Adrenal gland (tissue), 12 donors: ENCODE data around the gene ELOA. TPM values are rescaled to one million over a fixed set of nuclear protein-coding genes. Genes with fewer than 3 reads are reported as not detected.

Source experiments
- DNase-seq, 7 donors: peaks; one replicate each; pipeline ENCODE4 v3.0.0-alpha.2; 2019 to 2020
- H3K27ac ChIP-seq, 5 donors: fragments of 200-600 bp; sonication (generic) in 4 of 5; 1 replicate in 3 of 5; 2 replicates in 2 of 5; pipeline versions ENCODE4 v1.5.1 to v1.8.0; 2016 to 2020; ENCODE audit warnings: mild to moderate bottlenecking in 1 of 5
- H3K27me3 ChIP-seq: fragments of 200-600 bp; 2 replicates; pipeline ENCODE4 v1.8.0; 2021
- H3K36me3 ChIP-seq, 2 donors: fragments of 200-600 bp; replicated peaks in 1 of 2; 1 replicate in 1 of 2; 2 replicates in 1 of 2; pipeline versions ENCODE4 v1.5.1 to v1.8.0; 2018 to 2022
- H3K4me1 ChIP-seq, 2 donors: fragments of 200-600 bp; replicated peaks in 1 of 2; 1 replicate in 1 of 2; 2 replicates in 1 of 2; pipeline versions ENCODE4 v1.5.1 to v1.8.0; 2018 to 2021
- H3K4me3 ChIP-seq, 4 donors: fragments of 200-600 bp; sonication (generic) in 3 of 4; one replicate each; pipeline ENCODE4 v1.5.1; 2016 to 2018
- H3K9me3 ChIP-seq, 3 donors: fragments of 200-600 bp; sonication (generic) in 1 of 3; replicated peaks in 1 of 3; 1 replicate in 2 of 3; 2 replicates in 1 of 3; pipeline versions ENCODE4 v1.5.1 to v1.8.0; 2016 to 2021
- CTCF ChIP-seq, 6 experiments: fragments of 450-650 bp in 4 of 6; fragments of 200-600 bp in 2 of 6; sonication (generic) in 1 of 6; IDR thresholded peaks; 1 replicate in 5 of 6; 2 replicates in 1 of 6; pipeline versions ENCODE4 v1.5.1 to v1.8.0; 2016 to 2021; ENCODE audit warnings: antibody characterized with exemption in 6 of 6, mild to moderate bottlenecking in 2 of 6, moderate library complexity in 1 of 6
- POLR2A ChIP-seq, 2 donors: fragments of 450-650 bp; IDR thresholded peaks; one replicate each; pipeline ENCODE4 v1.6.1; 2017; ENCODE audit warnings: antibody characterized with exemption in 2 of 2, mild to moderate bottlenecking in 2 of 2, moderate library complexity in 1 of 2
- WGBS, 4 donors: extraction: QIAGEN DNeasy Blood & Tissue Kit in 2 of 4; methylation state at CpG; one replicate each; pipeline versions ENCODE4 v1.1.5 to v1.1.7; 2013 to 2017; 5-methylcytosine and 5-hydroxymethylcytosine counted together
- intact Hi-C, 2 donors: fragments of 100-400 bp; cut with DNase I; formaldehyde crosslinking; loops; one replicate each; pipeline versions ENCODE4 v1.14.1 to v1.15.0; 2022 to 2023
- polyA plus RNA-seq, 3 donors: library from polyadenylated mRNA; stranded (reverse); fragments of 200-250 nt in 2 of 3; fragments of 350-450 nt in 1 of 3; fragmentation: Illumina TruSeq in 1 of 3; extraction: RNeasy Lipid Tissue Mini Kit (QIAGEN cat#74804) in 1 of 3; gene quantifications; one replicate each; pipeline ENCODE4 v1.2.3, GENCODE V29; 2013 to 2014
- total RNA-seq, 9 donors: library from RNA; depleted of rRNA in 4 of 9; stranded (reverse); fragments of >200 nt in 4 of 9; fragments of 120-200 nt in 1 of 9; fragmentation: NEBNext Ultra II Directional in 1 of 9; extraction: Animal tissue kit (Norgen Biotek cat#: 25700) in 1 of 9; gene quantifications; one replicate each; pipeline versions ENCODE4 v1.1.0 to v1.2.4, GENCODE V29; 2013 to 2023
- donor health status: healthy with polysubstance abuse.
- donor health status: Bipolar disorder and iron deficiency.
- donor health status: DM: yes; HTN: yes; CAD: no.
- donor health status: DM: no; HTN: no; CAD: no.
- donor health status: DM: no; HTN: no; CAD: no.
- donor health status: DM: yes; HTN: yes; CAD: no.

The ELOA gene
- total and polyA plus RNA-seq, 12 donors = 11.5 to 44.7 (median 30.9) TPM

GRCh38 chr1:23799570-23800399 is 56.5 kb downstream of the ELOA start:
- peak; percentile 61 to 89 (median 87) for DNase-seq
- peak overlapping the region; percentile 16 to 60 (median 52) for H3K4me3 ChIP-seq
- no peaks in the 10 kb centered on the region for H3K9me3 ChIP-seq
- intact Hi-C loops = loop anchor here in 1 of 2 donors (10.0 kb wide), 1 partner anchor 65 kb away; the partner anchor contains the start of gene FUCA1
- 0 to 3% (median 2%) methylated on average over 10 to 48 of the region's 48 CpGs for WGBS, 4 donors
- TF ChIP-seq POLR2A (IDR thresholded peaks at IDR 0.05) = peak in 1 of 2 donors; percentile 79
- no peak for TF ChIP-seq CTCF (IDR thresholded peaks at IDR 0.05)
- peaks cover 0 to 25% of the 10 kb centered on the region in 2 donors for H3K36me3 ChIP-seq
- peak overlapping the region; percentile 42 to 88 (median 85) for H3K27ac ChIP-seq
- H3K27me3 ChIP-seq = no peaks in the 10 kb centered on the region
- H3K4me1 ChIP-seq = peaks cover 11 to 20% of the 10 kb centered on the region in 2 donors

GRCh38 chr1:23800400-23801337 is 57.4 kb downstream of the ELOA start, which contains the start of gene GALE:
GALE (minus strand) TSS chr1:23800754; CDS start chr1:23799007, 1,747 bp downstream.
- intact Hi-C loops = loop anchor here in 1 of 2 donors (10.0 kb wide), 1 partner anchor 64 kb away; the partner anchor contains the start of gene FUCA1
- peak within 1 kb of the TSS; percentile 42 to 88 (median 85) for H3K27ac ChIP-seq
- H3K4me3 ChIP-seq = peak within 1 kb of the TSS; percentile 43 to 78 (median 60)
- DNase-seq = peak; percentile 97 to 98 (median 98)
- H3K9me3 ChIP-seq = no peaks in the 10 kb centered on the region
- H3K4me1 ChIP-seq = peaks cover 11 to 20% of the 10 kb centered on the region in 2 donors
- 0 to 1% (median 0%) methylated on average over 9 to 82 of the region's 82 CpGs for WGBS, 4 donors
- TF ChIP-seq CTCF (IDR thresholded peaks at IDR 0.05) (no peak), POLR2A (IDR thresholded peaks at IDR 0.05) (peak; percentile 25 to 74)
- peaks cover 0 to 20% of the 10 kb centered on the region in 2 donors for H3K36me3 ChIP-seq
- no peaks in the 10 kb centered on the region for H3K27me3 ChIP-seq

- DNase-seq = peak in 3 of 7 donors; percentile 37 to 57 (median 53)
- WGBS, 4 donors = 15 to 37% (median 25%) methylated on average over 4 to 19 of the region's 19 CpGs
- H3K27me3 ChIP-seq = no peaks in the 10 kb centered on the region
- peak overlapping the region in 3 of 4 donors; percentile 43 to 60 (median 49) for H3K4me3 ChIP-seq
- H3K36me3 ChIP-seq = peaks cover 0 to 15% of the 10 kb centered on the region in 2 donors
- peak overlapping the region in 4 of 5 donors; percentile 84 to 88 (median 86) for H3K27ac ChIP-seq
- TF ChIP-seq POLR2A (IDR thresholded peaks at IDR 0.05) (no peak), CTCF (IDR thresholded peaks at IDR 0.05) (no peak)
- intact Hi-C loops = loop anchor here in 1 of 2 donors (10.0 kb wide), 1 partner anchor 63 kb away; the partner anchor contains the start of gene FUCA1
- no peaks in the 10 kb centered on the region for H3K9me3 ChIP-seq
- peaks cover 11 to 20% of the 10 kb centered on the region in 2 donors for H3K4me1 ChIP-seq
Measured at GRCh38 chr1:23801338-23801748, 58.1 kb downstream of the ELOA start.
